T-helper 1 cell treated with Interleukin-12 subunit alpha and Interleukin-12 subunit beta and Interleukin-4 antibody, amounts not matched to agents 30 ng/mL and 1 ng/mL, for 36 hours (primary cell): ENCODE measurements around the gene ANKRD6. TPM values are rescaled to one million over a fixed set of nuclear protein-coding genes. Genes with fewer than 3 reads are reported as not detected.

ENCODE experiments used
- intact Hi-C: fragments of 100-400 bp; cut with micrococcal nuclease; formaldehyde crosslinking; loops from one replicate; pipeline ENCODE4 v1.15.1; 2024
- total RNA-seq: library from RNA; stranded (reverse); gene quantifications from 2 replicates; pipeline ENCODE4 v1.2.3, GENCODE V29; 2022

Gene ANKRD6
- total RNA-seq, 1 donor from 2014 or later: 3.8 TPM

DNA sequence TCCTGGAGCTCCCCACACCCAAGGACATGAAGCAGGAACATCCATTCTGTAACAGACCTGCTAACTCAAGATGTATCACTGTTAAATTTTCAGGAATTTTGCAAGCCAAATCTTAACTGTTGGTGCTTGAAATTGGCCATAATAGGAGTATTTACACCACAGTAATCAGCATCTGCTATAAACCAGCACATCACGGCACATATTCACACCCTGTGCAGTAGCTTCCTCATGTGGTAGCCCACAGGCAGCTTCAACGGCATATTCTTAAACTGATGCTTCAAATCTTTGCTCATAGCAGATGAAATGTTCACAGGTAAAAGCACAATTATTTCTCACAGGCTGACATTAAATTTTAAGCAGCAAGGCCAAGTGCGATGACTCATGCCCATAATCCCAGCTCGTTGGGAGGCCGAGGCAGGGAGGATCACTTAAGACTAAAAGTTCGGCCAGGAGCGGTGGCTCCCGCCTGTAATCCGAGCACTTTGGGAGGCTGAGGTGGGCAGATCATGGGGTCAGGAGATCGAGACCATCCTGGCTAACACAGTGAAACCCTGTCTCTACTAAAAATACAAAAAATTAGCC lies 249.1 kb downstream of the ANKRD6 start:
- intact Hi-C loops: no loop called here

- intact Hi-C loops: no loop called here
These were observed 250.0 kb downstream of the ANKRD6 start for GRCh38 chr6:89682991-89683390.

Other genes starting within 250 kb of the ANKRD6 start
- not detected in 2 replicates for gene GABRR1, start 215.8 kb upstream of the ANKRD6 start, total RNA-seq
- gene GABRR2, start 117.9 kb upstream of the ANKRD6 start, total RNA-seq: 1.4 and 1.6 TPM in 2 replicates
- gene UBE2J1, start 80.4 kb upstream of the ANKRD6 start, total RNA-seq: 37.8 and 39.5 TPM in 2 replicates
- 9.5 and 11.5 TPM in 2 replicates for gene RRAGD, start 20.9 kb upstream of the ANKRD6 start, total RNA-seq
- gene LYRM2, start 205.6 kb downstream of the ANKRD6 start, total RNA-seq: 32.4 and 33.8 TPM in 2 replicates